HG03378 (cell line): ENCODE results near the gene NEDD4L.
"Not testable (repeated sequence)": the region's sequence is repeated elsewhere in the genome, so short reads cannot be mapped to it uniquely, and the experiment has no call there.

Experiments
- ATAC-seq: cut with Tn5 transposase; IDR thresholded peaks from one replicate; pipeline ENCODE4 v1.9.1; 2021; ENCODE audit warnings: mild to moderate bottlenecking, moderate library complexity; ENCODE audit not compliant: unreplicated experiment

The NEDD4L gene

DNA sequence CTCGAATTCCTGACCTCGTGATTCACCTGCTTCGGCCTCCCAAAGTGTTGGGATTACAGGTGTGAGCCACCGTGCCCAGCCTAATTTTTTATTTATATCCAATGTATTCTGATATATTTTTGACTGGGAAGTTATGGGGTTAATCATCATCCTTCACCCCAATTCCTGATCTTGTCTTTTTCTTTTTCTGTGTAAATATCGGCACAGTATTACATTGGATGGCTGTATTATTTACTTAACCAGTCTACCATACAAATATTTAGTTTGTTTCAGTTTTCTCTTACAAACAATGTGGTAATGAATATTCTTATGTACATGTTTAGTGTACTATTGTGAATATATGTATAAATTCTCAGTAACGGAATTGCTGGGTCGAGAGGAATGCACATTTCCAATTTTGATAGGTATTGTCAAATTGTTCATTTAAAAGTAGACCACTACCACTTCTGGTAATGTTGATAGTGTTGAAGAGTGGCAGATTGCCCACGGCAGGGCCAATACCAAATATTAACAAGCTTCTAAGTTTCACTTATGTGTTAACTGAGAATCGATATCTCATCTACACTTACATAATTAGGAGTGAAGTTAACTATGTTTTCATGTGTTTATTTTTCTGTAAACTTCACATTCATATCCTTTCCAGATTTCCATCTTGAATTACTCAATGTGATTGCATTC is 388.2 kb downstream of the NEDD4L start:
- ATAC-seq = no peak

DNA sequence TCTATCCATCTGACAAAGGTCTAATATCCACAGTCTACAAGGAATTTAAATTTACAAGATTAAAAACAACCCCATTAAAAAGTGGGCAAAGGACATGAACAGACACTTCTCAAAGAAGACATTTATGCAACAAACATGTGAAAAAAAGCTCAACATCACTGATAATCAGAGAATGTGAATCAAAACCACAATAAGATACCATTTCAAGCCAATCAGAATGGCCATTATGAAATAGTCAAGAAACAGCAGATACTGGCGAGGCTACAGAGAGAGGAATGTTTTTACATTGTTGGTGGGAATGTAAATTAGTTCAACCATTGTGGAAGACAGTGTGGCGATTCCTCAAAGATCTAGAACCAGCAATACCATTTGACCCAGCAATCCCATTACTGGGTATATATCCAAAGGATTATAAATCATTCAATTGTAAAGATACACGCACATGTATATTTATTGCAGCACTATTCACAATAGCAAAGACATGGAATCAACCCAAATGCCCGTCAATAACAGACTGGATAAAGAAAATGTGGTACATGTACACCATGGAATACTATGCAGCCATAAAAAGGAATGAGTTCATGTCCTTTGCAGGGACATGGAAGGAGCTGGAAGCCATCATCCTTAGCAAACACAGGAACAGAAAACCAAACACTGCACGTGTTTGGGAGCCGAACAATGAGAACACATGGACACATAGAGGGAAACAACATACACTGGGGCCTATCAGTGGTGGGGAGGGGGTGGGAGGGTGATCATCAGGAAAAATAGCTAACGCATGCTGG is 391.4 kb downstream of the NEDD4L start:
- not testable (repeated sequence) for ATAC-seq

- ATAC-seq = no peak
These were observed 394.3 kb downstream of the NEDD4L start for GRCh38 chr18:58438161-58438957.

DNA sequence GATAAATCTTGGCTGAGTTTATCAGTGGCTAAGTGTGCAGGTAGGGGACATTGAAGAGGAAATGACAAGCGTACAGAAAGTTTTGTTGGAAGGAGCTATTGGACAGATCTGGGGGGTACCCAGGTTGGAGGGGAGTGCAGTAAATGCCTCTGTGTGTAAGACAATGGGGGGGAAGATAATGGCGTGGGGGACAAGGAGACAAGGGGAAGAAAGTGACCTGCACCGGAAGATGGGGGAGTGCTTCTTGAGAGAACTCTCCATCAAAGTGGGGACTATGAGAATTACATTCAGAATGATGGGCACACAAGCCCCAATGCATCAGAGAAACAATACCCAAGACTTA is 394.9 kb downstream of the NEDD4L start:
- no peak for ATAC-seq

DNA sequence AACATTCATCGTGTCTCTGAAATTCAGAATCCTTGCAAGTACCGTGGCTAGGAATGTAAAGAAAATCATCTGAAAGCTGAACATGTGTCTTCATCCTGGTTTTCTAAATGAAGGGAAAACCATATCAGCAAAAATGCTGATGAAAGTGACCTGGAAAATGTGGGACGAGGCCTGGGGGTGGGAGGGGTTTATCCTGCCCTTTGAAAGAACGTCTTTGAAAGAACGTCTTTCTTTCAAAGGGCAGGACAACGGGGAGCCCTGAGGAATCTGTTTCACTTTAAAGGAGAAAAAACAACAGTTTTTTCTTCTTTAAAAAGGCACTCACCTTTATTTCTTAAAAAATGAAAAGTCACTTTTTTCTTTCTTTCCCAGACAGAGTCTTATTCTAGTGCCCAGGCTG is 399.6 kb downstream of the NEDD4L start:
- no peak for ATAC-seq

DNA sequence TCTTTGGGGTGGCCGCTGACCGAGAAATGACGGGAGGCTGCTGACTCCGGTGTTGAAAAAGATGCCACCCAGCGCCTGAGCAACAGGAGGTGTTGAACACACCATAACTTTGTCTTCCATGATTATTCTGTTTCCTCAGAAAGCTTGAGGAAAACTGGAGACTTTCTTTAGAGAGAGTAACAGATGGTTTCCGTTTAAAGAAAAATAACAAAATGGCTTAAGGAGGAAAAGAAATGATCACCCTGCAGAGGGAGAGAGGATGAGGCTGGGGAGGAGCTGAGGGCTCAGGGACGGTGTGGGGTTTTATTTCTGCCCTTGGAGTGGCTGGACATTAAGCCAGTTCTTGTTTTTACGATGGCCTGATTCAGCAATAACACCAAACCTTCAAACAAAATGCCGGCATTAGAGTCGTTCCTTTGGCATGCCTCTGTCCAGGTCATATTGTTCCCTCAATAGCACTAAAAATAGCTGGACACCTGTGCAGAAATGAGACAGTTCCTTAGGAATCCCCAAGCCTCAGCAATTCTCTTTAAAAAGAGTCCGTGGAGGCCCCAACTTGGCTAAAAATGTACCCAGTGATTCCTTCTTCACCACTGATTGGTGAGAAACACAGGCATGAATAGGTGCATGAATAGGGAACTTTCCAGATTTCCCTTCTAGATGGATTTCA is 402.5 kb downstream of the NEDD4L start:
- ATAC-seq = no peak

GRCh38 chr18:58447402-58448095 is 403.5 kb downstream of the NEDD4L start:
- no peak for ATAC-seq

DNA sequence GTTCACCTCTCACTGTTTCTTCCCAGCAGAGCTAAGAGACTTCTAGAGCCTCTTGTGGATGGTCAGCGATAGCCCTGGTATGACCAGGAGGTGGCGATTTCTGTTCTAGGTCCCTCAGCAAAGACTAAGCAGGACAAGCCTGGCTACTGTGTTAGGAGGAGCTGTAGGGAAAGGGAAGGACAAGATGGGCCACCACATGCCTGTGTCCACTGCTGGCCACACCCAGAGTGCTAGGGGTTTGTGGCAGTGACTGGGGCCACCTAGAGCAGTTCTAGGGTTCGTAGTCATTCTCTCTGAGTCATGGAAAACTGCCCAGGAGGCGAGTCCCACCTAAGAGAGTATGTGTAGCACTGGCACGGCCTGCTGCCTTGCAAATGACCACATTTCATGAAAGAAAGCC is 405.4 kb downstream of the NEDD4L start:
- no peak for ATAC-seq
